IMR-90 (cell line): ENCODE measurements around the gene UBE2E2. TPM values are rescaled to one million over a fixed set of nuclear protein-coding genes. Genes with fewer than 3 reads are reported as not detected.

Experiments used
- ATAC-seq: fragments of 200-7000 bp; cut with Tn5 transposase; 2 replicates; pipeline ENCODE4 v1.9.1; 2020; ENCODE audit warnings: low read depth, mild to moderate bottlenecking, moderate library complexity
- BruUV-seq: library from RNA; stranded (reverse); fragments of 400-500 nt; replicated peaks from 2 replicates; lab custom pipeline; 2021; lab: Mats Ljungman, UMichigan
- CTCF ChIA-PET: fragments of 300-600 bp; formaldehyde crosslinking; extraction: SDS; loops from one replicate; lab custom pipeline; 2021; ENCODE audit warnings: antibody characterized with exemption; lab: Yijun Ruan, JAX
- POLR2A ChIA-PET: fragments of 300-600 bp; sonication (Branson Sonifier 250); formaldehyde crosslinking; loops from one replicate; lab custom pipeline; 2022; ENCODE audit warnings: antibody characterized with exemption; ENCODE audit not compliant: unreplicated experiment; lab: Charles Lee
- DNase-seq: peaks from one replicate; pipeline ENCODE4 v3.0.0; 2013
- H2AFZ ChIP-seq: replicated peaks from 2 replicates; pipeline ENCODE3; 2013; ENCODE audit warnings: low read length, mild to moderate bottlenecking; ENCODE audit not compliant: poor library complexity
- H2AK5ac ChIP-seq: 2 replicates; pipeline ENCODE4 v1.6.1; 2013; ENCODE audit warnings: low read depth, low read length, inconsistent platforms
- H2AK9ac ChIP-seq: replicated peaks from 2 replicates; pipeline ENCODE3; 2013; ENCODE audit warnings: mild to moderate bottlenecking, low read depth, low read length, moderate library complexity; ENCODE audit not compliant: poor library complexity
- H2BK120ac ChIP-seq: 2 replicates; pipeline ENCODE4 v1.6.1; 2013; ENCODE audit warnings: low read depth, low read length, inconsistent platforms
- H2BK15ac ChIP-seq: 3 replicates; pipeline ENCODE4 v1.6.1; 2013; ENCODE audit warnings: low read depth, low read length, inconsistent platforms
- H2BK20ac ChIP-seq: 2 replicates; pipeline ENCODE4 v1.6.1; 2013; ENCODE audit warnings: low read depth, mild to moderate bottlenecking, inconsistent platforms, low read length, moderate library complexity
- H2BK5ac ChIP-seq: 2 replicates; pipeline ENCODE4 v1.6.1; 2013; ENCODE audit warnings: mild to moderate bottlenecking, low read depth, low read length, inconsistent platforms; ENCODE audit not compliant: poor library complexity, severe bottlenecking
- H3K14ac ChIP-seq: replicated peaks from 2 replicates; pipeline ENCODE4 v1.6.1; 2013; ENCODE audit warnings: low read depth, low read length, inconsistent platforms
- H3K18ac ChIP-seq: 2 replicates; pipeline ENCODE4 v1.6.1; 2013; ENCODE audit warnings: low read depth, low read length, control low read depth
- H3K23ac ChIP-seq: 2 replicates; pipeline ENCODE4 v1.6.1; 2013; ENCODE audit warnings: low read depth, low read length, inconsistent platforms
- H3K27ac ChIP-seq: 2 replicates; pipeline ENCODE4 v1.5.1; 2013; ENCODE audit warnings: mild to moderate bottlenecking, control low read depth, low read length; ENCODE audit not compliant: insufficient read depth
- H3K27me3 ChIP-seq: 2 replicates; pipeline ENCODE4 v1.6.1; 2013; ENCODE audit warnings: low read length; ENCODE audit not compliant: control insufficient read depth, insufficient read depth
- H3K36me3 ChIP-seq: 2 replicates; pipeline ENCODE4 v1.6.1; 2013; ENCODE audit warnings: low read length, mixed read lengths; ENCODE audit not compliant: control insufficient read depth, insufficient read depth
- H3K4ac ChIP-seq: 2 replicates; pipeline ENCODE4 v1.6.1; 2013; ENCODE audit warnings: low read depth, low read length, inconsistent platforms
- H3K4me1 ChIP-seq: 2 replicates; pipeline ENCODE4 v1.6.1; 2013; ENCODE audit warnings: low read length, mixed read lengths; ENCODE audit not compliant: control insufficient read depth, insufficient read depth
- H3K4me2 ChIP-seq: 2 replicates; pipeline ENCODE4 v1.6.1; 2013; ENCODE audit warnings: low read depth, mild to moderate bottlenecking, control low read depth, low read length, moderate library complexity
- H3K4me3 ChIP-seq: 2 replicates; pipeline ENCODE4 v1.5.1; 2013; ENCODE audit warnings: low read depth, mild to moderate bottlenecking, control low read depth, low read length, moderate library complexity; ENCODE audit not compliant: insufficient read depth
- H3K56ac ChIP-seq: 2 replicates; pipeline ENCODE4 v1.6.1; 2013; ENCODE audit warnings: low read length, inconsistent platforms; ENCODE audit not compliant: insufficient read depth; ENCODE audit errors: extremely low read depth
- H3K79me1 ChIP-seq, 2 experiments: 2 replicates each; pipeline ENCODE4 v1.6.1; 2013; ENCODE audit warnings: low read length in 2 of 2, inconsistent platforms in 1 of 2, low read depth in 1 of 2
- H3K9ac ChIP-seq: 2 replicates; pipeline ENCODE4 v1.6.1; 2013; ENCODE audit warnings: low read depth, low read length, control low read depth
- H3K9me1 ChIP-seq: 2 replicates; pipeline ENCODE4 v1.6.1; 2013; ENCODE audit warnings: low read length, inconsistent platforms; ENCODE audit not compliant: insufficient read depth
- H3K9me3 ChIP-seq: 2 replicates; pipeline ENCODE4 v1.6.1; 2013; ENCODE audit warnings: low read length; ENCODE audit not compliant: control insufficient read depth, insufficient read depth
- H4K20me1 ChIP-seq: 2 replicates; pipeline ENCODE4 v1.6.1; 2013; ENCODE audit warnings: low read length, inconsistent platforms; ENCODE audit not compliant: insufficient read depth
- H4K5ac ChIP-seq: 2 replicates; pipeline ENCODE4 v1.6.1; 2013; ENCODE audit warnings: mild to moderate bottlenecking, low read depth, low read length, control low read depth
- H4K8ac ChIP-seq, 2 experiments: 2 replicates each; pipeline ENCODE4 v1.6.1; 2013; ENCODE audit warnings: low read depth in 2 of 2, low read length in 2 of 2, control low read depth in 1 of 2, inconsistent platforms in 1 of 2
- H4K91ac ChIP-seq: 2 replicates; pipeline ENCODE4 v1.6.1; 2013; ENCODE audit warnings: low read depth, low read length, inconsistent platforms; ENCODE audit not compliant: insufficient read depth
- CEBPB ChIP-seq: IDR thresholded peaks from 2 replicates; pipeline ENCODE4 v1.6.1; 2012; ENCODE audit warnings: low read depth, low read length, improper control_type of control experiment
- CHD1 ChIP-seq: IDR thresholded peaks from 2 replicates; pipeline ENCODE4 v1.6.1; 2012; ENCODE audit warnings: low read depth, low read length, improper control_type of control experiment
- CTCF ChIP-seq: conservative IDR thresholded peaks from 2 replicates; pipeline ENCODE4 v1.5.1; 2012; ENCODE audit warnings: mild to moderate bottlenecking, low read depth, low read length, improper control_type of control experiment
- ELK1 ChIP-seq: fragments of 150-350 bp; IDR thresholded peaks from 2 replicates; pipeline ENCODE4 v1.6.1; 2016; ENCODE audit warnings: low read depth, mild to moderate bottlenecking, low read length, moderate library complexity, borderline replicate concordance
- FOS ChIP-seq: fragments of 150-350 bp; IDR thresholded peaks from 2 replicates; pipeline ENCODE4 v1.6.1; 2016; ENCODE audit warnings: low read depth, low read length
- MXI1 ChIP-seq: IDR thresholded peaks from 2 replicates; pipeline ENCODE4 v1.6.1; 2012; ENCODE audit warnings: low read depth, mild to moderate bottlenecking, low read length, moderate library complexity, borderline replicate concordance
- NFE2L2 ChIP-seq: fragments of 150-350 bp; IDR thresholded peaks from 2 replicates; pipeline ENCODE4 v1.6.1; 2016; ENCODE audit warnings: low read depth, mild to moderate bottlenecking, low read length
- POLR2A ChIP-seq: IDR thresholded peaks from 2 replicates; pipeline ENCODE4 v1.6.1; 2012; ENCODE audit warnings: mild to moderate bottlenecking, low read depth, low read length
- RAD21 ChIP-seq: IDR thresholded peaks from 2 replicates; pipeline ENCODE4 v1.6.1; 2012; ENCODE audit warnings: low read length, improper control_type of control experiment
- RCOR1 ChIP-seq: IDR thresholded peaks from 2 replicates; pipeline ENCODE4 v1.6.1; 2012; ENCODE audit warnings: mild to moderate bottlenecking, low read length, improper control_type of control experiment; ENCODE audit not compliant: insufficient replicate concordance
- SMC3 ChIP-seq: fragments of 150-350 bp; IDR thresholded peaks from 2 replicates; pipeline ENCODE4 v1.6.1; 2016; ENCODE audit warnings: low read depth, mild to moderate bottlenecking, antibody characterized with exemption, low read length, moderate library complexity
- USF2 ChIP-seq: fragments of 150-350 bp; IDR thresholded peaks from 2 replicates; pipeline ENCODE4 v1.6.1; 2017; ENCODE audit warnings: mild to moderate bottlenecking, antibody characterized with exemption, low read length, low read depth
- WGBS, 2 experiments: methylation state at CpG; one replicate each; pipeline versions ENCODE4 v1.1.5 to v1.1.7; 2013; ENCODE audit warnings: missing lambda C conversion rate in 2 of 2; ENCODE audit not compliant: insufficient read length in 1 of 2; ENCODE audit errors: extremely low coverage in 2 of 2; 5-methylcytosine and 5-hydroxymethylcytosine counted together
- dilution Hi-C: fragments of 300-500 bp; cut with HindIII; formaldehyde crosslinking; loops from one replicate; pipeline ENCODE4 v1.14.3; 2018; ENCODE audit warnings: low sequenced_read_pairs; ENCODE audit not compliant: unreplicated experiment
- in situ Hi-C: fragments of 300-500 bp; cut with MboI; formaldehyde crosslinking; loops from 3 replicates; pipeline ENCODE4 v1.14.3; 2019; ENCODE audit warnings: low sequenced_read_pairs, inconsistent platforms, mixed read lengths
- intact Hi-C: fragments of 100-400 bp; cut with micrococcal nuclease; formaldehyde crosslinking; loops from 2 replicates; pipeline ENCODE4 v1.10.0; 2022
- polyA plus RNA-seq, 3 experiments: library from polyadenylated mRNA; depleted of rRNA; stranded (reverse); fragments of >200 nt; gene quantifications; 2 replicates each; pipeline ENCODE4 v1.2.3, GENCODE V29; 2012; ENCODE audit warnings: low replicate concordance in 1 of 3
- total RNA-seq: library from RNA; depleted of rRNA; stranded (reverse); fragments of >200 nt; gene quantifications from 2 replicates; pipeline ENCODE4 v1.2.3, GENCODE V29; 2012

The UBE2E2 gene
- total and polyA plus RNA-seq, 2 of the 4 experiments (the other 2 are of a cell fraction): 18.6 to 32.7 TPM

GRCh38 chr3:23626442-23626841 is 423.3 kb downstream of the UBE2E2 start:
- intact Hi-C loops (no loop called here), in situ Hi-C loops (no loop called here), dilution Hi-C loops (no loop called here)
- POLR2A ChIA-PET: no interaction called here
- H2AFZ ChIP-seq: no peak overlapping the region
- H3K9me3 ChIP-seq: peaks cover 12% of the 10 kb centered on the region
- no TSS peak for BruUV-seq
- WGBS, 2 experiments: no CpG with 5 or more reads among the region's 2 CpGs
- DNase-seq: no peak
- CTCF ChIA-PET: interaction anchor here (0.5 kb wide), 1 partner anchor 93 kb away, joined by 5 read pairs; no protein-coding TSS in a partner anchor
- H3K56ac ChIP-seq: no peak overlapping the region
- no peak for ATAC-seq
- H2BK5ac ChIP-seq: no peak overlapping the region
- H3K36me3 ChIP-seq: no peaks in the 10 kb centered on the region
- no peak for TF ChIP-seq FOS
- TF ChIP-seq RAD21: no peak
- no peak for TF ChIP-seq CEBPB
- no peak for TF ChIP-seq CTCF
- no peak for TF ChIP-seq ELK1
- no peak for TF ChIP-seq RCOR1
- TF ChIP-seq NFE2L2: no peak
- no peak for TF ChIP-seq MXI1
- no peak for TF ChIP-seq USF2
- no peak for TF ChIP-seq CHD1
- TF ChIP-seq POLR2A: no peak
- no peak for TF ChIP-seq SMC3
- H3K4ac ChIP-seq: no peak overlapping the region
- no peaks in the 10 kb centered on the region for H3K9me1 ChIP-seq
- H3K27me3 ChIP-seq: no peaks in the 10 kb centered on the region
- H2BK120ac ChIP-seq: no peak overlapping the region
- no peak overlapping the region for H2BK15ac ChIP-seq
- H3K23ac ChIP-seq: no peak overlapping the region
- H3K27ac ChIP-seq: no peak overlapping the region
- H3K79me1 ChIP-seq: no peaks in the 10 kb centered on the region
- no peak overlapping the region for H2BK20ac ChIP-seq
- H3K4me3 ChIP-seq: no peak overlapping the region
- no peak overlapping the region for H3K18ac ChIP-seq
- H4K20me1 ChIP-seq: no peaks in the 10 kb centered on the region
- no peak overlapping the region for H4K91ac ChIP-seq
- no peak overlapping the region for H4K8ac ChIP-seq
- H4K5ac ChIP-seq: no peak overlapping the region
- no peak overlapping the region for H2AK5ac ChIP-seq
- no peak overlapping the region for H3K9ac ChIP-seq
- H3K4me1 ChIP-seq: peaks cover 6% of the 10 kb centered on the region
- no peak overlapping the region for H2AK9ac ChIP-seq
- no peak overlapping the region for H3K4me2 ChIP-seq
- no peak overlapping the region for H3K14ac ChIP-seq
